A549 (cell line): ENCODE results near the gene MVK.

ENCODE experiments used
- EHMT2 ChIP-seq: fragments of 200-600 bp; sonication (generic); IDR thresholded peaks from 2 replicates; pipeline ENCODE4 v1.6.1; 2016; ENCODE audit warnings: antibody characterized with exemption, low read depth, mild to moderate bottlenecking, moderate library complexity
- EP300 ChIP-seq, 2 experiments: fragments of >200 bp; sonication (Bioruptor Twin); formaldehyde crosslinking; IDR thresholded peaks; 2 replicates in 1 of 2; 3 replicates in 1 of 2; pipeline ENCODE4 v1.6.1; 2016 to 2017
- POLR2A ChIP-seq: IDR thresholded peaks from 2 replicates; pipeline ENCODE4 v1.6.1; 2012; ENCODE audit warnings: mild to moderate bottlenecking, low read length
- TF ChIP-seq, protein P1 (sequence below): IDR thresholded peaks from 2 replicates; pipeline ENCODE4 v1.6.1; 2012; ENCODE audit warnings: low read depth, borderline replicate concordance
- TF ChIP-seq, protein P2 (sequence below): fragments of >200 bp; sonication (Bioruptor Twin); formaldehyde crosslinking; IDR thresholded peaks from 3 replicates; pipeline ENCODE4 v1.5.1; 2016

DNA sequence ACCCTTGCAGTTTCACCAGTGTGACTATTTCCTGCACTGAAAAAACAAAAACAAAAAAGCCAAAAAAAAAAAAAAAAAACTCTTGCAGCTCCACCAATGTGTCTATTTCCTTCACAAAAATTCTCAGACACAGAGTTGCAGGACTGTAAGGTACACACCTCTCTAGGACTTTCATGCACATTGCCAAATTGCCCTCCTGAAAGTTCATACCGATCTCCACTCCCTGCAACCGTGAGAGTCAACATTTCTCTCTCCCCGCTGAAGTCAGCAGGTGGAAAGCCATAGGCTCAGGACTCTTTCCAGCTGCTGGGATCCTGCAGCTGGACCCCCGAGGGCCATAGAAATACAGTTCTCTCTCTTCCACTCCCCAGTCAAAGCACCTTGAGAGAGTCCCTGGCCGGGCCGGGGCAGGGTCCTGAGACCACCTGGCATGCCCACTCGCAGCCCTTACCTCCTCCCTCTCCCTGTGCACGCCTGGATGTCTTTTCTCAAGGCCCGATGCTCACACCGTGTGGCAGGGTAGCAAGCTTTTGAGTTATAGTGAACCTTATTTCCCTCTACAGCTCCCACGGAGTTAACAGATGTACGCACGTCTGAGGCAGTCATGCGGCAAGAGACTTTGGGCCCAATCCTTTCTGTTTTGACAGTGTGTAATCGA lies 23.9 kb upstream of the MVK start:
- TF ChIP-seq POLR2A: no peak
- TF ChIP-seq, protein P1, sequence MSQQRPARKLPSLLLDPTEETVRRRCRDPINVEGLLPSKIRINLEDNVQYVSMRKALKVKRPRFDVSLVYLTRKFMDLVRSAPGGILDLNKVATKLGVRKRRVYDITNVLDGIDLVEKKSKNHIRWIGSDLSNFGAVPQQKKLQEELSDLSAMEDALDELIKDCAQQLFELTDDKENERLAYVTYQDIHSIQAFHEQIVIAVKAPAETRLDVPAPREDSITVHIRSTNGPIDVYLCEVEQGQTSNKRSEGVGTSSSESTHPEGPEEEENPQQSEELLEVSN: no peak
- TF ChIP-seq EP300 (IDR thresholded peaks at IDR 0.05): no peak
- TF ChIP-seq, protein P2, sequence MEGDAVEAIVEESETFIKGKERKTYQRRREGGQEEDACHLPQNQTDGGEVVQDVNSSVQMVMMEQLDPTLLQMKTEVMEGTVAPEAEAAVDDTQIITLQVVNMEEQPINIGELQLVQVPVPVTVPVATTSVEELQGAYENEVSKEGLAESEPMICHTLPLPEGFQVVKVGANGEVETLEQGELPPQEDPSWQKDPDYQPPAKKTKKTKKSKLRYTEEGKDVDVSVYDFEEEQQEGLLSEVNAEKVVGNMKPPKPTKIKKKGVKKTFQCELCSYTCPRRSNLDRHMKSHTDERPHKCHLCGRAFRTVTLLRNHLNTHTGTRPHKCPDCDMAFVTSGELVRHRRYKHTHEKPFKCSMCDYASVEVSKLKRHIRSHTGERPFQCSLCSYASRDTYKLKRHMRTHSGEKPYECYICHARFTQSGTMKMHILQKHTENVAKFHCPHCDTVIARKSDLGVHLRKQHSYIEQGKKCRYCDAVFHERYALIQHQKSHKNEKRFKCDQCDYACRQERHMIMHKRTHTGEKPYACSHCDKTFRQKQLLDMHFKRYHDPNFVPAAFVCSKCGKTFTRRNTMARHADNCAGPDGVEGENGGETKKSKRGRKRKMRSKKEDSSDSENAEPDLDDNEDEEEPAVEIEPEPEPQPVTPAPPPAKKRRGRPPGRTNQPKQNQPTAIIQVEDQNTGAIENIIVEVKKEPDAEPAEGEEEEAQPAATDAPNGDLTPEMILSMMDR: no peak
- TF ChIP-seq EHMT2: no peak
